ENCODE measurements around the gene EHMT1.
A peak's percentile ranks its signal among the peaks of the same experiment; 100 is the strongest.
"Not testable (repeated sequence)": the region's sequence is repeated elsewhere in the genome, so short reads cannot be mapped to it uniquely, and the experiment has no call there.

Gene EHMT1

DNA sequence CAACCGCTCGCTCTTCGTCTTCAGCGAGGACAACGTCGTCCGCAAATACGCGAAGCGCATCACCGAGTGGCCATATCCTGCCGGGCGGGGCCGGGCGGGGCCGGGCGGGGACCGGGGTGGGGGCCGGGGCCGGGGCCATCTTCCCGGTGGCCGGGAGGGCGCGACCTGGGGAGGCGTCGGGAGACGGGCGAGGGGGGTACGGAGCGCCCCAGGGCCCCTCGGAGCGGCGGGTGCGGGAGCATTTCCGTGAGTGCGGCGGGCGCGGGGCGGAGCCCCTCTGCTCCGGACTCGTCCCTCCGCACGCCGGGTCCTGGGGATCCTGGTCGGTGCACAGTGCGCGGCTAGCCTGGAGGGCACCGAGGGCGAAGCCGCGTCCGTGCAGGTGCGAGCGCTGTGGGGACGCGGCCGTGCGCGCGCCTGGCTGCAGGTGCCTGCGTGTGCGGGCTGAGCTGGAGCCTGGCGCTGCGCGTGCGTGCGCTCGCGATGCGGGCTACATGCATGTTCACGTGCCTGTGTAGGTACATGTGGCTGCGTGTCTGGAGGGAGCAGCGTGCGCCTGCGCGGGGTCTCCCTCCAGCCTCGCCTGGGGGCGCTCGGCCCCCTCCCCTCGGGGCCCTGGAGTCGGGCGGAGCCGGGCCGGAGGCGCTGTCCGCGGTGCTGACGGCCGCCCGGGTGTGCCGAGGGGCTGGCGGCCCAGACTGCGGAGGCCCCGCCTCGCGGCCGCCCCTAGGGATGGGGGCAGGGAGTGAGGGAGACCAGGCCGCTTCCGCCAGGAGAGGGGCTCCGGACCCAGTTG lies 259.5 kb downstream of the EHMT1 start:
- Mint-ChIP-seq H3K4me1 (no peaks in the 10 kb centered on the region), H3K9me3 (no peaks in the 10 kb centered on the region), H3K27me3 (peaks cover 67% of the 10 kb centered on the region), H3K4me3 (no peak overlapping the region), H3K27ac (no peak overlapping the region)
- ATAC-seq (peak; percentile 42), DNase-seq (peak; percentile 35 to 37)

DNA sequence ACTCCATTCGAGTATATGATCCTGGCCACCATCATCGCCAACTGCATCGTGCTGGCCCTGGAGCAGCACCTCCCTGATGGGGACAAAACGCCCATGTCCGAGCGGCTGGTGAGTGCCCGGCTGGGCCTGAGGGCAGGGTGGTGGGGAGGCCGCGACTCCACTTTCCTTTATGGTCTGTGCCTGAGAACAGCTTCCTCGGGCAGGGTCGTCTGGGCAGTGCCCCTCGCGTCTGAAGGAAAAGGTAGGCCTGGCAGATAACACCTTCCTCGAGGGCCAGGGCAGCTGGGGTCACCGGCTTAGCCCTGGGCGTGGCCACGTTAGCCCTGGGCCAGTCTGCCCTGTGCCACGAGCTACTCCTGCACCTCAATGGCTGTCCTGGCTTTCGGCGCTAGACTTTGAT lies 260.2 kb downstream of the EHMT1 start:
- Mint-ChIP-seq H3K4me3 (peak overlapping the region in 1 of 2 donors; percentile 46), H3K9me3 (no peaks in the 10 kb centered on the region)

DNA sequence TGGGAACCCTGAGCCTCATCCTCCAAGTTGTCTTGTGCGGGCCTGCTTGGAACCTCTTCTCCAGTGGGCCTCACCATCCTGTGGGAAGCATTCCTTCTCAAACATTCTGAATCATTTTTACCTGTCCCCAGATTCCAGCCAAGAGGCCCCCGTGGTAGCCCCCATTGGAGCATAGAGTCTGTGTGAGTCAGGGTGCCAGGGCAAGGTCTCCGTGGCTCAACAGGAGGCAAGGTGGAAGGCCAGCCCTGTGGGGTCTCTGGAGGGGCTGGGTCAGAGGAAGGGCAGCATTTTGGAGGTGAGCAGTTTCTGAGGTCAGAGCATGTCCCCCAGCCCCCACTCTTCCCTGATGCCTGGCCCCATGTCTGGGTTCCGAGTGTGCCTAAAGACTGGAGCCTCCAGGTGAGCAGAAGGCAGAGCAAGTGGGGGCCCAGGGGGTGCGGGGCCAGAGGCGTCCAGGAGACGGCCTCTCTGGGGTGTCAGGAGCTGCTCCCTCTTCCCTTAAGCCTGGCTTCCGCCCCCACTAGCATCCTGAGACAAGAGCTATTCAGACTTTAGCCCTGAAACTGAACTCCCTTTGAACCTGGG lies 260.9 kb downstream of the EHMT1 start:
- H3K9me3 Mint-ChIP-seq = no peaks in the 10 kb centered on the region
- DNase-seq = no peak
- H3K4me3 Mint-ChIP-seq = no peak overlapping the region
- no peak for ATAC-seq
- H3K4me1 Mint-ChIP-seq = no peaks in the 10 kb centered on the region
- no peak overlapping the region for H3K27ac Mint-ChIP-seq
- H3K27me3 Mint-ChIP-seq = peaks cover 57% of the 10 kb centered on the region

More for the DNA sequence above, 260.2 kb downstream of the EHMT1 start:
- DNase-seq (no peak), ATAC-seq (no peak)
- H3K4me1 Mint-ChIP-seq = no peaks in the 10 kb centered on the region
- peaks cover 60% of the 10 kb centered on the region for H3K27me3 Mint-ChIP-seq
- H3K27ac Mint-ChIP-seq = no peak overlapping the region

DNA sequence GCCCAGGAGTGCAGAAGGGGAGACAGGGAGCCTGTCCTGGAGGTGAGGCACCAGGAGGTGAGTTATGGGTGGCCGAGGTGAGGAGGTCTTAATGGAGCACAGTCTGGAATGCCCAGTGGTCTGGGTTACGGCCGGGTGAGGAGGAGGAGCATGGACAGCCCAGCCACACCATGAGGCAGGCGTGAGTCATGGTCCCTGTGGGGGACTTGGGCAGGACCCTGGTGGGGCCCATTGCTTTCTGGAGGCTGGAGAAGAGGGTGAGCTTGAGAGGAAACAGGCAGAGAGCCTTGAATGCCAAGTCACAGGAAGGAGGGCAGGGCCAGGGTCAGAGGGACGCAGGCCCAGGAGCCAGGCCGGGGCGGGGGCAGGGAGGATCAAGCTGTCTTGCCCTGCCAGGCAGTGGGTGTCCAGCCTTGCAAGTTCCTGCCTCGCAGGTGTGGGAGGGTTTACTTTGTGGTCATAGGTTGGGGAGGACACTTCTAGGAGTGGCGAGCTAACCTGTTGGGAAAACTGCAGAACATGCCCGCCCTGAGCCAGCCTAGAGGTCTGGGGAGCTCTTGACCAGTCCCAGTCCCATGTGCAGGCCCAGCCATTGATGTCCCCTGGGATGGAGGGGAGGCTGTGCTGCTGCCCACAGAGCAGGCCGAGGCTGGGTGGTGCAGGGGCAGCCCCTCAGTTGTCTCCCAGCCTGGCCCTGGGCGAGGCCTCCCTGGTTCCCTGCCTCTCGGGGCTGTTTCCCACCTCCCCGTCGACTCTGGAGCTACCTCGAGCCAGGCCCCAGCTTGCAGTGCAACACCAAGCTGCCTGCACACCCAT lies 261.6 kb downstream of the EHMT1 start:
- H3K4me1 Mint-ChIP-seq = no peaks in the 10 kb centered on the region
- DNase-seq (no peak), ATAC-seq (no peak)
- no peak overlapping the region for H3K4me3 Mint-ChIP-seq
- peaks cover 50% of the 10 kb centered on the region for H3K27me3 Mint-ChIP-seq
- H3K9me3 Mint-ChIP-seq = no peaks in the 10 kb centered on the region
- no peak overlapping the region for H3K27ac Mint-ChIP-seq

DNA sequence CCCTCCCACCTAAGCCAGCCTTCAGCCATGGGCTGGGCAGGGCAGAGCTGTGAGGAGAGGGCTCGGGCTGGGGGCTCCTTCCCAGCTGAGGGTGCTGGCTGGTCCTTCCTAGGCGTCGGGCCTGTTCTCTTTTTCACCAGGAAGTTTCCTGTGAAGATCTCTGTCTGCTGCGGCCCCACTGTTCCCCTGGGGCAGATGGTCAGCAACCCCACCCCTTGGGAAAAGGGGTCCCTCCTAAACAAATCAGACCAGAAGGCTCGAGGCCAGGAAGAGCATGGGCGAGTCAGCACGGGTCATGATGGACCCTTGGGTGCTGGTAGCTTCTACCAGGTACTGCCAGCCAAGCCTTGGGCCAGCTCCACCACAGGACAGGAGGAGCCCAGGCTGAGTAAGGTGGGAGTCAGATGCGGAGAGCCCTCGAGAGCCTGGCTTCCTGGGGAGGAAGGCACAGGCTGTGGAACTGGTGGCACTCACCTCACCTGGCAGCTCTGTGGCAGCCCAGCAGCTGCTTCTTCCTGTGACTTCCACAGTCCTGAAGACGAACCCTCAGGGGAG lies 262.2 kb downstream of the EHMT1 start:
- DNase-seq = no peak
- H3K4me3 Mint-ChIP-seq = no peak overlapping the region
- no peaks in the 10 kb centered on the region for H3K4me1 Mint-ChIP-seq
- no peaks in the 10 kb centered on the region for H3K9me3 Mint-ChIP-seq
- no peak overlapping the region for H3K27ac Mint-ChIP-seq
- peaks cover 43% of the 10 kb centered on the region for H3K27me3 Mint-ChIP-seq
- ATAC-seq = no peak

DNA sequence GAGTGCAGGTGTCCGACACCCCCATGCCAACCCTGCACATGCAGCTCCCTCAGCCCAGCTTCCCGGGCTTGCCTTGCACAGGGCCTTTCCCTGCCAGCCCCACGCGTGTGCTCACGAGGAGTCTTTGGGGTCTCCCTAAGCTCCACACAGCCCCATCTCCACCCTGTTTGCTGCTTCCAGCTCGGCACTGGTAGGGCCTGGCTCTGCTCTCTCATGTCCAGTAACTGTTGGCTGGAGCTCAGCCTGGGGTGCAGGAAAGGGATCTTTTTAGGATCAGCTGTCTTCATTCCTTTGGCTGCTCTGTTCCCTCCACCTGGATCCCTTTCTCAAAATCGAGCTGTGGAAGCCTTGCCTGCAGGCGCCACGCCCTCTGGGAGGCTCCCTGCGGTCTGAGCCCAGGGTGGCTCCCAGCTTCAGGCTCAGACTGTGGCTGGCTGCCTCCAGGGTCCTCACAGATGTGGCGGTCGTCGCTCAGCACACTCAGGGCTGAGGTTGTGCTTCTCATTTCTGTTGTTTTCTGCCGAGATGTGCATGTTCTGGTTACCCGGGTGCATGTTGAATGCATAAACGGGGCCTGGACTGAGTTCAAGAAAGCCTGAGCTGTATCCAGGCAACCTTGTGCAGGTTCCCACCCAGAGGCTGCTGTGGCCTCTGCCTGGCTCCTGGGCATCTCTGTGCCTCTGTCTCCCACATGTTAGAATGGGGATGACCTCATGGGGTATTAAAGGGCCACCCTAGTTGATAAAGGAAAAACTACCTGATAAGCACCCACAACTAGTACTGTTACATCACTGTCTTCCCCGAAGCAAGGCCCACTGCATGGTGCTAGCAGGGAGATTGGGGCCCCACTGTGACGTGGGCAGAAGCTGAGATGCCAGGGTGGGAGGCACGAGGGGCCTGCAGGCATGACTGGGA lies 263.0 kb downstream of the EHMT1 start:
- ATAC-seq (no peak), DNase-seq (no peak)
- no peak overlapping the region for H3K27ac Mint-ChIP-seq
- H3K9me3 Mint-ChIP-seq = no peaks in the 10 kb centered on the region
- no peak overlapping the region for H3K4me3 Mint-ChIP-seq
- H3K27me3 Mint-ChIP-seq = peaks cover 40% of the 10 kb centered on the region
- H3K4me1 Mint-ChIP-seq = no peaks in the 10 kb centered on the region

DNA sequence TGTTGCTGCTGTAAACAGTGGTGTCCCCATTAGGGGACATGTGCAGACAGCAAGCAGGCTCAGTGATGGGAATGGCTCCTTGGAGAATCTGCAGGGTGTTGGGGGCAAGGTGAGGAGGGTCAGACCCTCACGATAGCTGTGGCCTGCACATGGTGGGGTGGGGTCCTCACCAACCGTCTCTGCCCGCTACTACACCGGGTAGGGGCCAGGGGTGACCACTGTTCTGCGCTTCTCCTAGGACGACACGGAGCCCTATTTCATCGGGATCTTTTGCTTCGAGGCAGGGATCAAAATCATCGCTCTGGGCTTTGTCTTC lies 263.7 kb downstream of the EHMT1 start:
- H3K4me1 Mint-ChIP-seq = no peaks in the 10 kb centered on the region
- no peak for DNase-seq
- H3K27ac Mint-ChIP-seq = no peak overlapping the region
- H3K9me3 Mint-ChIP-seq = no peaks in the 10 kb centered on the region
- no peak for ATAC-seq
- H3K27me3 Mint-ChIP-seq = peaks cover 38% of the 10 kb centered on the region
- H3K4me3 Mint-ChIP-seq = no peak overlapping the region

DNA sequence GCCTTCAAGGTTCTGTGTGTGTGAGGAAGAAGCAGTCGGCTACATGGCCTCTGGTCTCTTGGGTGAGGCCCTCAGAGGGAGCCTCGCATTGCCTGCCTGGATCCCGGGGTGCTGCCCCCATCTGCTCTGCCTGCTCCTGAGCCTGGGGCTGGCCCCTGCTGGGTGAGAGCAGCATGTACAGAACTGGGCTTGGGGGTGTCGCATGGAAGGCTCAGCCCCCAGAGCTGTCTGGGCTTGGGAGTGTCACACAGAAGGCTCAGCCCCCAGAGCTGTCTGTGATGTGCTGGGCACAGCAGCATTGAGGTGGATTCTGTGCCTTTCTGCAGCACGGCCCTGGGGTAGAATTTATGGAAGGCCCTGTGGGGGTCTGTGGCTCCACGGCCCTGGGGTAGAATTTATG lies 265.2 kb downstream of the EHMT1 start:
- H3K27me3 Mint-ChIP-seq = peaks cover 34% of the 10 kb centered on the region
- not testable (repeated sequence) for DNase-seq, H3K9me3 Mint-ChIP-seq, H3K4me3 Mint-ChIP-seq, H3K4me1 Mint-ChIP-seq, H3K27ac Mint-ChIP-seq, ATAC-seq

DNA sequence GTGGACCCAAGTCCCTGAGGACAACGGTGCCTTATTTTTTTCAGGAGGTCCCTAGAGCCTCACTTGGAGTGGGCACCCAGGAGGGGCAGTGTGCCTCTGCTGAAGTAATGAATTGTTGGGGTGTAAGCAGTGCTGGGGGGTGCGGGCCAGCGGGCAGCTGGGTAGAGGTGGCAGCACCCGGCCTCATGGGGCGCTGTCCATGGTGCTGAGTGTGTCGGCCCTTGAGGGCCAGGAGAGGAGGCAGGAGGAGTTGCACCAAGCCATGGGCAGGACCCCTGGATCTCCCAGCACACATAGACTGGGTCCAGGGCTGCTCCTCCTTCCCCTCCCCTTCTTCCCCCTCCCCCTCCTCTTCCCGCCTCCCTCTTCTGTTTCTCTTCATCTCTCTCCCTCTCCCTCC lies 265.7 kb downstream of the EHMT1 start:
- H3K4me1 Mint-ChIP-seq, H3K4me3 Mint-ChIP-seq, ATAC-seq, H3K27ac Mint-ChIP-seq, DNase-seq, H3K9me3 Mint-ChIP-seq: not testable (repeated sequence)
- H3K27me3 Mint-ChIP-seq = peaks cover 28% of the 10 kb centered on the region

DNA sequence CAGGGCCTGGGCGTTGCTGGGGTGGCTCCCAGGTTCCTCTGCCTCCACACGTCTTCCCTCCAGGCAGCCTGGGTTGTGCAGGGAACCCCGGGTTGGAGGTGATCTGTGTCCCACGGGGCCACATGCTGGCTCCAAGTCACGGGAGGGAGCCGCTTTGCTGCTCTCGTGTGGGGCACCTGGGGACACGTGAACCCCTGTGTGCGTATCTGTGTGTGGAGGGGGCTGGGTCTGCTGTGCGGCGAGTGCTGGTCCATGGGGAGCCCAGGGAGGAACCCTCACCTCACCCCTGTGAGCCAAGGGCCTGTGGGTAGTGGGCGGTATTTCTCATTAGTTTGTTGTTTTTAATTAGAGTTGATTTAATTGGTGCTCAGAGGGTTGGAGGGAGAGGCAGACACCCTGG lies 266.3 kb downstream of the EHMT1 start:
- not testable (repeated sequence) for H3K4me3 Mint-ChIP-seq, H3K27ac Mint-ChIP-seq, H3K9me3 Mint-ChIP-seq, ATAC-seq, DNase-seq, H3K4me1 Mint-ChIP-seq
- H3K27me3 Mint-ChIP-seq = peaks cover 23% of the 10 kb centered on the region
